ENCODE measurements around the gene GTF2A1.

DNA sequence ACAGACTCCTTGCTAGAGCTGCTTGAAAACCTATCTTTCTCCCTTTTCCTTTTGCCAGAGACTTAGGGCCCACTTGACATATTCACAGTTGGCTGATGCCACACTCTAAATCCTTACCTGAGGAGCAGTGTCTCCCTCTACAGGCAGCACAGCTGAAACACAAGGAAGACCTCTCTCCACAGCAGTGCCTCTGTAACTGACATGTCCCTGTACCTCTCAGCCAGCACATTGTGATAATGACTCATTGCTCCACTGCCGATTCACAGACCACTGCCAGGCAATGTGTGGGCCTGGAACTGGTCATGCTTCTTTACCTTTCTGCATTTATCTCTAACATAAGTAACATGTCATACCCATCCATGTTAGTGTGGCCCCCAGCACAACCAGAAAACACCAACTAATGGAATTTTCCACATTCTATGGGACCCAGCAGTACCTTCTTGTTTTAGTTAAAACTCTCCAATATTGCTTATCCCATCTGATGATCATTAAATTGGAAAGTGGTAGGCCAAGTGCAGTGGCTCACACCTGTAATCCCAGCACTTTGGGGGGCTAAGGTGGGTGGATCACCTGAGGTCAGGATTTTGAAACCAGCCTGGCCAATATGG lies 56.5 kb downstream of the GTF2A1 start:
- no peak for TF ChIP-seq ZNF274 (IDR thresholded peaks at IDR 0.05; ENCODE audit: low read depth, low read length)
- TF ChIP-seq YY1 (IDR thresholded peaks at IDR 0.05; ENCODE audit: insufficient read depth, insufficient read length), result no peak

Data from NT2/D1 (cell line).